T1000 (cell line): Measurements from ENCODE around the gene SLC25A29.
"Not testable (repeated sequence)": the region's sequence is repeated elsewhere in the genome, so short reads cannot be mapped to it uniquely, and the experiment has no call there.

Experiments
- DNase-seq: peaks from one replicate; lab custom pipeline; 2025; ENCODE audit warnings: mixed read lengths; lab: John Stamatoyannopoulos, UW

SLC25A29 gene

GRCh38 chr14:100293497-100294212 lies 12.6 kb downstream of the SLC25A29 start:
- DNase-seq, result no peak

GRCh38 chr14:100292776-100293461 lies 13.3 kb downstream of the SLC25A29 start:
- DNase-seq, result no peak

GRCh38 chr14:100292301-100292775 lies 13.9 kb downstream of the SLC25A29 start:
- no peak for DNase-seq

DNA sequence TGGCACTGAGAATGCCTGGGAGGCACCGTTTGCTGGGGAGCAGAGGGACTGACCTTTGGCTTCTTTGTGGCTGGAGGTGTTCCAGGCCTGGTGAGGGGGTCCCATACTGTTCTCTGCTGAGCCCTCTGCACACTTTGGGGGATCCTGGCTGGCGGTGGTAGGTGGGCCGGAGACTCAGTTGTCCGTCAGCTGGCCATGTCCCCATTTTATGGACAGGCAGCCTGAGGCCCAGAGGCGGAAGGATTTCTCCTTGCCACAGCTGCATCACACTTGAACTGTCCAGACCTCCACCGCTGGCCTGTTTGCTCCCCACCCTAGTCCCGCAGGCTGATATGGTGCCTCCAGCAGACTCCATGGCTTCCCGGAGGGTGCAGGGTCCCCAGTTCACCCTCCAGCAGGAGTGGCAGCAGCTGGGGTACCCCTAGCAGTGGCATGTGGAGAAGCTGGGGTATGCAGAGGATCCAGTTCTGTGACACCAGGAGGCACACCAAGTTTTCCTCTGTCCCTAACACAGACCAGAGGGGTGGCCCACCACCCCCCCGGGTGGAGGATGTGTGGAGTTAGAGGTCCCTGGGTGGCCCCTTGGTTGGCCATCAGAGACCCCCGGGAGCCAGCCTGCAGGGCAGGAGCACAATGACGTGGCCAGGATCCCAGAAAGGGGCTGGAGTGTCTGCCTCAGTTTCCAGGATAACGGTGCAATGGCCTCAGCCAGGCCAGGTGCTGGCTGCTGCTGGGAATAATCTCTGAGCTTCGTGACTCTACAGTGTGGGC lies 14.8 kb downstream of the SLC25A29 start:
- DNase-seq, result no peak

DNA sequence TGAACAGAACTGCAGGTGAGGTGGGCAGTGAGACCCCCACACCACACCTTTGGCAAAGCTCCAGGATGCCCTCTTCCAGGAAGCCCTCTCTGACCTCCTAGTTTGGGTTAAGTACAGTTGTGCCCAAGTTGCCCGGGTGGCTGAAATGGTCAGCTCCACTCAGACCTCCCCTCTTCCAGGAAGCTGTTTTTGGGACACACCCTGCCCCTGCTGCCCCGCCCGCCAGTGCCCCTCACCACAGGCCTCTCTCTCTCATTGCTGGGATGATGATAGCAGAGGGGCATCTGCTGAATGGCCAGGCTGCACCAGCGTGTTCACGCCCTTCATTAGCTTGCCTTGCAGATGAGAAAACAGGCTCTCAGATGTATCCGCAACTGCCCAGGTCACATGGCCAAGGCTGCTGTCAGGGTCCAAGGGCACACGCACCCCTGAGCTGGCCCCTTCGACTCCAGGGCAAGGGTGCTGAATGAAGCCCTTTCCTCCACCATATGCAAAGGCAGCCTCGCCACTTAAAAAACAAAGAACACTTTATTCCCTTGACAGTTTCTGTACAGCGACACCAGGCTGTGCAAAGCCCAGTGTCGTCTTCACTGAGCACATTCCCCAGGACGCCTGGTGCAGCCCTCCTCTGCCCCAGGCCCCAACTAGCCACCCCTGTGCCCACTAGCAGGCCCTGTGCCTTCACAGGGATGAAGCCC lies 15.5 kb downstream of the SLC25A29 start:
- no peak for DNase-seq

GRCh38 chr14:100289916-100290606 lies 16.2 kb downstream of the SLC25A29 start:
- no peak for DNase-seq

DNA sequence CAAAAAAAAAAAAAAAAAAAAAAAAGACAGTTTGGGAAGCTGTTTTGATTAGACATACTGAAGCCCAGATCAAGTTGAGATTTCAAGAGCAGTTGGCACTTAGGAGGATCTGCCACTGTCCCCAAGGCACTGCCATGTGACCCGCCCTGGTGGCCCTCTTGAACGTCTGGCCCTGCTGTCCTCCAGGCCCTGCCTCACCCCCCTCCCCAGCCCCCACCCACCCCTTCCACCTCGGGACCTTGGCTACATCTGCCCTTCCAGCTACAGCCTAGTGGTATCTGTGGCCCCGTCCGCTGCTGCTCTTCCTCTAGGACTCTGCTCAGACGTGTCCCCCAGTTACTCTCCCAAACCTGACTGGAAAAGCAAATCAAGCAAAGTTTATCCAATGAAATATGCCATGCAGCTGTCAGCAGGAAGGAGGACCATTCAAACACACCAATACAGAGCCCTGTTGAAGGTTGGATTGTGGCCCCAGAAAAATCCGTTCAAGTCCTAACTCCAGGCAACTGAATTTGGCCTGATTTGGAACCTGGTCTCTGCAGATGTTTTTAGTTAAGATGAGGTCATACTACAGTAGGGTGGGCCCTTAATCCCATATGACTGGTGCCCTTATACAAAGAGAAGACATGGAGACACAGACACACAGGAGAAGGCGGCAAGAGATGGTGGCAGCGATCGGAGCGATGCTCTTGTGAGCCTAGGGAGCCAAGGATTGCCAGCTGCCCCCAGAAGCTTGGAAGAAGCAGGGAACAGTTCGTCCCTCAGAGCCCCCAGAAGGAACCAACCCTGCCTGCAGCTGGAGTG lies 17.7 kb downstream of the SLC25A29 start:
- DNase-seq, result no peak

DNA sequence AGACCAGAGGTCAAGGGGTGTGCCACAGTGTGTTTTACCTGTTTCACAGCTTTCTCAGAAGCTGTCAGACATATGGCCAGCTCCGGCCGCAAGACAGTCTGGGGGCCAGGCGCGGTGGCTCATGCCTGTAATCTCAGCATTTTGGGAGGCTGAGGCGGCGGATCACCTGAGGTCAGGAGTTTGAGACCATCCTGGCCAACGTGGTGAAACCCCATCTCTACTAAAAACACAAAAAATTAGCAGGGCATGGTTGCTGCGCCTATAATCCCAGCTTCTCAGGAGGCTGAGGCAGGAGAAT lies 18.3 kb downstream of the SLC25A29 start:
- not testable (repeated sequence) for DNase-seq

DNA sequence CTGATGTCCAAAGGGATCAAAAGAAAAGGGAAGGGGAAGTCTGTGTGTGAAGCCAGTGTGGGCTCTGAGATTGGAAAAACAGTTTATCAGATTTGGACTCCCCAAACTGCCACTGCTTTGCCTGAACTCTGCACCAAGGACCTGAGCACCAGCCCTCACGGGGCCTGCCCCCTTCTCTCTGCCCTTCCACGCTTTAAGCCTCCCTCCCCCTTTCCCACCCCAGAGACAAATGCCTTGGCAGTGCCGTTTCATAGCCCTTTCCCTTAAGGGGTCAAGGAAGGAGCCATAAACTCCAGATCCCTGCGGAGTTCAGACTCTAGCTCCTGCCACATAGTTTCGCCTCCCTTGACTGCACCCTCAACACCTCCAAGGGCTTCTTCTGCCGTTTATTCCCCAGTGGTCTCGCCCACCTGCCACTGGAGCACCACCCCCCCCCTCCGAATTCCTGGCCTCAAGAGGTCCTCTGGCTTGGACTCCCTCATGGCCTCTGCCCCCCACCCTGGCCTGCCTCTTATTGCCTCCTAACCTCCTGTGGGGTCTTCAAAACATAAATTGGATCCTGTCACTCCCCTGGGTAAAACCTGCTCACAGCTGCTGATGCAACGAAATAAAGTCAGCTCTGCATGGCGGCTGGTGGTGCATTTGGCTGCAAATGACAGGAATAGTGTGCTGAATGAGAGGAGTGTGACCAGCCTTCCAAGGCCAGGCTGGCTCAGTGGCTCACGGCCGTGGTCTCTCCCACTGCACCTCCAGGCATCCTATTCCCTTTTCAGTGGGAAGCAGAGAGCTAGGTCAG lies 18.8 kb downstream of the SLC25A29 start:
- no peak for DNase-seq

- DNase-seq, result no peak
These were observed 19.6 kb downstream of the SLC25A29 start for GRCh38 chr14:100286484-100287191.

DNA sequence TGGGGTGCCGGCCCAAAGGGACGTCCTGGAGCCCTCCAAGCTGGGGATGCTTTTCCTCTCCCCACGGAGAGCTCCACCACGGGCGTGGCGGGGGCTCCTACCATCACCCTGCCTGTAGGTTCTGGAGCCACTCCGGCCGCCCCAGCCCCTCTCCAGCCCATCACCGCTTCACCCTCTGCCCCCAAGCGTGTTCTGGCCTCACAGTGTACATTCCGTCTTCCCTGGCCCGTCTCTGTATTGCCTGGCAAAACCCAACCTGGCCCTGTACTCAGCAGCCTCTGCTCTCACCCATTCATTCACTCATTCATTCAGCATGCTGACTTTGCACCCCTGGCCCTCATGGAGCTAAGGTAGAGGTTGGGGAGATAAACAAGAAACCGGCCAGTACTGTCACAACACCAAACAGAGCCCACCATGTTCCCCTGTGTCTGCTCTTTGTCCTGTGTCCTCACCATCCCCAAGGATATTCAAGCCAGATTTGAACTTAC lies 20.3 kb downstream of the SLC25A29 start:
- no peak for DNase-seq

DNA sequence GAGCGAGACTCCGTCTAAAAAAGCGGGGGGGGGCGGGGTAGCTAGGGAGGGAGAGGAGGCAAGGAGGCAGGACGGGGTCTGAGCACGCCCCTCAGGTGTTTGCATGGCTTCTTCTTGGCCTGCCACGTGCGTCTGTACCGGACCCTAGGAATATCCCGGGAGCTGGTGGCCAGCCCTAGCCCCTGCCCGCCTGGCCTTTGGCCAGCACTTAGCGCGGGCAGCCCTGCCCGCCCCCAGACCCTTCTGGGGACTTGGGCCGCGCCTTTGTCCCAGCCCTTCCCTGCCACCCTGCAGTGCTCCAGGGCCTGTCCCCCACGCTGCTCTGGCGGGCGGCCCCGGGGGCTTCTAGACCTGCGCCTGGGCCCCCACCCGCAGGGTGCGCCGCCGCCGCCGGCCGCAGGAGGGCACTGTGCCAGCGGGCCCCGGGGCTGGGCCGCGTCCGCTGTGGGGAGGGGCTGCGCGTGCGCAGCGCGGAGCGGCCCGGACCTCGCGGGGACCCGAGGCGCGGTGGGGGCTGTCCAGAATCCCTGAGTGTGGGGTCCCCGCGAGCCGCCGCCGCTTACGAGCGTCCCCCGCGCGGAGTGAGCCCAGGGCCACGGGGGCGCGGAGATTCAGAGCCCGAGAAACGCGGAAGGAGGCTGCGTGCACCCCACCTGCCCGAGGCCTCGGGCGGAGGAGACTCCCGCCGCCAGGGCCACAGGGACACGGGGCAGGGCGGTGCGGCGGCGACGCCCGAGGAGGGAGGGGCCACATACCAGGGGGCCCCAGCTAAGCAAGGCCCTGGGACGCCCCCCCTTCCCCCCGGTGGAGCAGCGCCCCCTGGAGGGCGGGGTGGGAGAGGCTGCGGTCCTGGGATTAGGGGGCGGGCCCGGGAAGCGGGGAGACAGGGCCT lies 21.0 kb downstream of the SLC25A29 start:
- peak; percentile 58 for DNase-seq

DNA sequence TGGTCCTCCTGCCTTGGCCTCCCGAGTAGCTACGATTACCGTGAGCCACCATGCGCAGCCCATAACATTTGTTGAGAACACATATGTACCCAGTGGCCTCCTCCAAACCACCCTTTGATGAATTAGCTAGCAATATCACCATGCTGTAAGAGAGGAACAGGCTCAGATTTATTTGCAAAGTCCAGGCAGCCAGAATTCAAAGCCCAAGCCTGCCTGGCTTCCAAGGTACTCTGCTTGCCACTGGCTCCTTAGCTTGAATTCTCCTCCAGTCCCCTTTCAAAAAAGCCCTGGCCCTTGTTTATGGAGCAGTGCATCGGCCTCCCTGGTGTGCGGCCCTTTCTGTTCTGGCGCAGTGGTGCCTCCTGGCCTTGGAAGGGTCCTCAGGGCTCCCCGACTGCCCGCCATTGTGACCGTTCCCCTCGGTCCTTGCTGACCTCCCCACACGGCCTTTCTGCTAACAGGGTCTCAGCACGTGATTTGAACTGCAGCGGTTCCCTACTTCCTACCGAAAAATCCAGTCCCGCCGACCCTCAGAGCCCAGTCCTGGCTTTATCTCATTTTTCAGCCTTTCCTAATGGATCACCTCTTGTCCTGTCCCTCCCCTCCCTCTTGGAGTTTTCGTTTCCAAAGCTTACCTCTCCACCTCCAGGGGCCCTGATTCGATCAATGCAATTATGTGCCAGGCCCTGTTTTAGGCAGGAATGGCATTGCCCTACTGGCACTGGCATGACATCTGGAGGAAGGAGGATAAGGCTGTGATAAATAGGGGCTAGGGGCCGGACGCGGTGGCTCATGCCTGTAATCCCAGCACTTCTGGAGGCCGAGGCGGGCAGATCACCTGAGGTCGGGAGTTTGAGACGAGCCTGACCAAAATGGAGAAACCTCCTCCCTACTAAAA lies 22.0 kb downstream of the SLC25A29 start:
- DNase-seq, result no peak

DNA sequence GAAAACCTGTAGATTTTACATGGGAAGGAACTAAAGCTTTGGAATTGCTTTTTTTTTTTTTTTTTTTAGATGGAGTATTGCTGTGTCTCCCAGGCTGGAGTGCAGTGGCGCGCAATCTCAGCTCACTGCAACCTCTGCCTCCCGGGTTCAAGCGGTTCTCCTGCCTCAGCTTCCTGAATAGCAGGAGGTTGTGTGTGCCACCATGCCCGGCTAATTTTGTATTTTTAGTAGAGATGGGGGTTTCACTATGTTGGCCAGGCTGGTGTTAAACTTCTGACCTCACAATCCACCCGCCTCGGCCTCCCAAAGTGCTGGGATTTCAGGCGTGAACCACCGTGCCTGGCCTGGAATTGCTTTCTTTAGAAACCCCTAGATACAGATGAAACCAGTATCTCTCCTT lies 22.8 kb downstream of the SLC25A29 start:
- DNase-seq, result not testable (repeated sequence)

- DNase-seq, result no peak
These were observed 23.4 kb downstream of the SLC25A29 start for GRCh38 chr14:100282766-100283419.

- DNase-seq, result no peak
These were observed 24.2 kb downstream of the SLC25A29 start for GRCh38 chr14:100282083-100282350.
